H1 (cell line): Measurements from ENCODE around the gene CLDN15. TPM values are rescaled to one million over a fixed set of nuclear protein-coding genes. Genes with fewer than 3 reads are reported as not detected.

ENCODE experiments used
- CTCF ChIA-PET: fragments of 300-600 bp; sonication (Branson Sonifier 250); formaldehyde crosslinking; loops from one replicate; lab custom pipeline; 2021; ENCODE audit not compliant: partially characterized antibody; lab: Charles Lee
- POLR2A ChIA-PET: fragments of 300-600 bp; sonication (Branson Sonifier 250); formaldehyde crosslinking; loops from one replicate; lab custom pipeline; 2021; ENCODE audit warnings: inconsistent platforms; ENCODE audit not compliant: partially characterized antibody; lab: Charles Lee
- DNase-seq, 2 experiments: peaks; one replicate each; pipeline versions ENCODE4 v3.0.0 to v3.0.0-alpha.2; 2010 to 2022; ENCODE audit warnings: low spot score in 2 of 2, low read depth in 1 of 2, mixed read lengths in 1 of 2
- FAIRE-seq: peaks from 2 replicates; lab custom pipeline; 2011; peaks lifted over from hg19 to GRCh38; lab: Jason Lieb, UNC
- H2AFZ ChIP-seq: 2 replicates; pipeline ENCODE4 v1.8.1; 2012; ENCODE audit warnings: low read length, inconsistent platforms
- H2AK5ac ChIP-seq: 2 replicates; pipeline ENCODE4 v1.6.1; 2013; ENCODE audit warnings: low read depth, low read length
- H2BK120ac ChIP-seq: replicated peaks from 2 replicates; pipeline ENCODE3; 2013; ENCODE audit warnings: low read depth, low read length, inconsistent platforms
- H2BK12ac ChIP-seq: 2 replicates; pipeline ENCODE4 v1.6.1; 2013; ENCODE audit warnings: low read depth, low read length
- H2BK15ac ChIP-seq: 2 replicates; pipeline ENCODE4 v1.6.1; 2013; ENCODE audit warnings: low read length
- H2BK20ac ChIP-seq: 2 replicates; pipeline ENCODE4 v1.6.1; 2013; ENCODE audit warnings: low read length
- H2BK5ac ChIP-seq: 2 replicates; pipeline ENCODE4 v1.6.1; 2013; ENCODE audit warnings: low read depth, low read length
- H3K14ac ChIP-seq: 2 replicates; pipeline ENCODE4 v1.6.1; 2013; ENCODE audit warnings: inconsistent platforms; ENCODE audit not compliant: insufficient read length
- H3K18ac ChIP-seq: 2 replicates; pipeline ENCODE4 v1.6.1; 2013; ENCODE audit warnings: low read length; ENCODE audit errors: extremely low read depth
- H3K23ac ChIP-seq: 2 replicates; pipeline ENCODE4 v1.6.1; 2013; ENCODE audit warnings: inconsistent platforms; ENCODE audit not compliant: insufficient read length
- H3K23me2 ChIP-seq: 2 replicates; pipeline ENCODE4 v1.6.1; 2013; ENCODE audit warnings: low read depth, low read length
- H3K27ac ChIP-seq: 2 replicates; pipeline ENCODE4 v1.6.1; 2011; ENCODE audit warnings: low read depth, low read length, inconsistent platforms
- H3K27me3 ChIP-seq, 4 experiments: replicated peaks in 1 of 4; 1 replicate in 1 of 4; 2 replicates in 3 of 4; pipeline versions ENCODE4 v1.6.1 to v1.8.1; 2011 to 2013; ENCODE audit warnings: low read length in 3 of 4, mild to moderate bottlenecking in 3 of 4, inconsistent platforms in 2 of 4, mixed read lengths in 2 of 4, moderate library complexity in 1 of 4; ENCODE audit not compliant: control insufficient read depth in 3 of 4, insufficient read depth in 3 of 4; ENCODE audit errors: extremely low read depth in 1 of 4
- H3K36me3 ChIP-seq, 4 experiments: 2 replicates each; pipeline versions ENCODE4 v1.6.1 to v1.8.1; 2011 to 2013; ENCODE audit warnings: mild to moderate bottlenecking in 4 of 4, low read length in 3 of 4, moderate library complexity in 2 of 4, control low read depth in 1 of 4, inconsistent platforms in 1 of 4; ENCODE audit not compliant: insufficient read depth in 4 of 4, control insufficient read depth in 2 of 4
- H3K4ac ChIP-seq: replicated peaks from 2 replicates; pipeline ENCODE3; 2013; ENCODE audit warnings: low read length, low read depth, mixed read lengths, inconsistent platforms; ENCODE audit not compliant: insufficient read length
- H3K4me1 ChIP-seq, 4 experiments: replicated peaks in 1 of 4; 1 replicate in 1 of 4; 2 replicates in 3 of 4; pipeline versions ENCODE4 v1.6.1 to v1.8.1; 2011 to 2013; ENCODE audit warnings: low read length in 3 of 4, inconsistent platforms in 2 of 4, mixed read lengths in 1 of 4; ENCODE audit not compliant: insufficient read depth in 4 of 4, control insufficient read depth in 3 of 4
- H3K4me2 ChIP-seq, 2 experiments: 2 replicates each; pipeline versions ENCODE4 v1.6.1 to v1.8.1; 2011 to 2013; ENCODE audit warnings: low read depth in 2 of 2, low read length in 2 of 2, control low read depth in 1 of 2, inconsistent platforms in 1 of 2, mild to moderate bottlenecking in 1 of 2; ENCODE audit not compliant: insufficient read depth in 1 of 2
- H3K4me3 ChIP-seq, 4 experiments: fragments of 200-600, 300-600 bp in 1 of 4; sonication (generic), shearing (Covaris generic), sonication (Bioruptor Twin) in 1 of 4; 2 replicates each; pipeline versions ENCODE4 v1.5.1 to v1.8.1; 2011 to 2016; ENCODE audit warnings: low read length in 4 of 4, low read depth in 3 of 4, control low read depth in 2 of 4, inconsistent platforms in 2 of 4, mild to moderate bottlenecking in 2 of 4, mixed read lengths in 1 of 4, moderate library complexity in 1 of 4; ENCODE audit not compliant: insufficient read depth in 2 of 4; ENCODE audit errors: extremely low read depth in 1 of 4
- H3K56ac ChIP-seq: replicated peaks from 2 replicates; pipeline ENCODE3; 2013; ENCODE audit warnings: low read depth, mild to moderate bottlenecking, mixed read lengths, low read length, inconsistent platforms; ENCODE audit not compliant: insufficient read length
- H3K79me1 ChIP-seq: 2 replicates; pipeline ENCODE4 v1.6.1; 2013; ENCODE audit warnings: low read depth, low read length, control low read depth
- H3K79me2 ChIP-seq, 2 experiments: 2 replicates each; pipeline versions ENCODE4 v1.6.1 to v1.8.1; 2012 to 2013; ENCODE audit warnings: low read length in 2 of 2, mild to moderate bottlenecking in 2 of 2, inconsistent platforms in 1 of 2; ENCODE audit not compliant: insufficient read depth in 2 of 2, control insufficient read depth in 1 of 2
- H3K9ac ChIP-seq, 4 experiments: replicated peaks in 1 of 4; 1 replicate in 1 of 4; 2 replicates in 3 of 4; pipeline versions ENCODE4 v1.6.1 to v1.8.1; 2011 to 2013; ENCODE audit warnings: low read depth in 3 of 4, low read length in 3 of 4, control low read depth in 2 of 4, mild to moderate bottlenecking in 2 of 4, moderate library complexity in 2 of 4, inconsistent platforms in 1 of 4; ENCODE audit errors: extremely low read depth in 1 of 4
- H3K9me3 ChIP-seq, 2 experiments: 2 replicates each; pipeline versions ENCODE4 v1.6.1 to v1.8.1; 2012 to 2013; ENCODE audit warnings: mild to moderate bottlenecking in 2 of 2, moderate library complexity in 2 of 2, control low read depth in 1 of 2, inconsistent platforms in 1 of 2, low read depth in 1 of 2, low read length in 1 of 2, mixed read lengths in 1 of 2; ENCODE audit not compliant: insufficient read depth in 2 of 2
- H4K20me1 ChIP-seq, 2 experiments: replicated peaks in 1 of 2; 2 replicates each; pipeline versions ENCODE3 to v1.8.1; 2011 to 2013; ENCODE audit warnings: inconsistent platforms in 2 of 2, low read length in 2 of 2, mild to moderate bottlenecking in 1 of 2; ENCODE audit not compliant: insufficient read depth in 2 of 2, control insufficient read depth in 1 of 2
- H4K5ac ChIP-seq: 2 replicates; pipeline ENCODE4 v1.6.1; 2013; ENCODE audit warnings: low read length, low read depth, mixed read lengths, inconsistent platforms; ENCODE audit not compliant: insufficient read length
- H4K8ac ChIP-seq: 2 replicates; pipeline ENCODE4 v1.8.0; 2013; ENCODE audit warnings: mild to moderate bottlenecking, moderate library complexity, low read length, inconsistent platforms; ENCODE audit not compliant: insufficient read depth; ENCODE audit errors: extremely low read depth
- H4K91ac ChIP-seq: replicated peaks from 2 replicates; pipeline ENCODE3; 2013; ENCODE audit warnings: low read length, mixed read lengths, inconsistent platforms; ENCODE audit not compliant: insufficient read length
- CEBPB ChIP-seq: IDR thresholded peaks from 2 replicates; pipeline ENCODE4 v1.6.1; 2012; ENCODE audit warnings: low read depth, low read length
- CHD1 ChIP-seq: IDR thresholded peaks from 2 replicates; pipeline ENCODE4 v1.6.1; 2012; ENCODE audit warnings: low read depth, low read length, improper control_type of control experiment
- CHD2 ChIP-seq: IDR thresholded peaks from 2 replicates; pipeline ENCODE4 v1.6.1; 2012; ENCODE audit warnings: low read length, improper control_type of control experiment
- CTBP2 ChIP-seq: IDR thresholded peaks from 2 replicates; pipeline ENCODE4 v1.7.0; 2011; ENCODE audit warnings: borderline replicate concordance, mild to moderate bottlenecking, moderate library complexity, mixed read lengths, low read length; ENCODE audit not compliant: insufficient read depth, insufficient read length
- GTF2F1 ChIP-seq: IDR thresholded peaks from 2 replicates; pipeline ENCODE4 v1.6.1; 2012; ENCODE audit warnings: low read depth, low read length, improper control_type of control experiment, borderline replicate concordance
- HDAC6 ChIP-seq: IDR thresholded peaks from one replicate; pipeline ENCODE4 v1.7.1; 2012; ENCODE audit warnings: low read depth, mild to moderate bottlenecking, inconsistent platforms, low read length, moderate library complexity
- JUND ChIP-seq: IDR thresholded peaks from 2 replicates; pipeline ENCODE4 v1.6.1; 2011; ENCODE audit warnings: mild to moderate bottlenecking, improper control_type of control experiment, low read length
- SP2 ChIP-seq: IDR thresholded peaks from 2 replicates; pipeline ENCODE4 v1.6.1; 2012; ENCODE audit warnings: mild to moderate bottlenecking, low read length, inconsistent platforms
- SP4 ChIP-seq: IDR thresholded peaks from 2 replicates; pipeline ENCODE4 v1.6.1; 2012; ENCODE audit warnings: low read length, inconsistent platforms
- TEAD4 ChIP-seq: IDR thresholded peaks from 2 replicates; pipeline ENCODE4 v1.6.1; 2012; ENCODE audit warnings: low read depth, low read length, inconsistent platforms, mixed read lengths
- ZNF274 ChIP-seq: IDR thresholded peaks from 2 replicates; pipeline ENCODE4 v1.7.0; 2012; ENCODE audit warnings: low read length, borderline replicate concordance; ENCODE audit errors: extremely low read depth
- WGBS, 2 experiments: shearing (Covaris generic) in 1 of 2; methylation state at CpG; one replicate each; pipeline versions ENCODE4 v1.1.6 to v1.1.7; 2013 to 2015; ENCODE audit warnings: low lambda C conversion rate in 2 of 2, mixed read lengths in 2 of 2, inconsistent platforms in 1 of 2, low coverage in 1 of 2, missing lambda C conversion rate in 1 of 2; ENCODE audit not compliant: insufficient replicate concordance in 2 of 2, insufficient coverage in 1 of 2, insufficient read length in 1 of 2; ENCODE audit errors: extremely low coverage in 1 of 2, missing lambda C conversion rate in 1 of 2; 5-methylcytosine and 5-hydroxymethylcytosine counted together
- polyA plus RNA-seq, 7 experiments: library from polyadenylated mRNA; depleted of rRNA in 3 of 7; stranded (reverse) in 5 of 7; unstranded in 2 of 7; fragments of >200 nt in 5 of 7; fragments of 200-250 nt in 2 of 7; gene quantifications; 1 replicate in 5 of 7; 2 replicates in 1 of 7; 4 replicates in 1 of 7; pipeline versions ENCODE4 v1.2.1 to v1.2.3, GENCODE V29; 2011 to 2013; ENCODE audit warnings: missing spikeins in 2 of 7, mixed read lengths in 2 of 7
- total RNA-seq: library from RNA; stranded (reverse); fragmentation: NEBNext Ultra II Directional; extraction: Animal tissue kit (Norgen Biotek cat#: 25700); gene quantifications from 2 replicates; pipeline ENCODE4 v1.2.1, GENCODE V29; 2021
- TF ChIP-seq, protein P1 (sequence below): IDR thresholded peaks from 2 replicates; pipeline ENCODE4 v1.6.1; 2012; ENCODE audit warnings: inconsistent platforms
- TF ChIP-seq, protein P2 (sequence below): IDR thresholded peaks from 2 replicates; pipeline ENCODE4 v1.6.1; 2011; ENCODE audit warnings: low read depth, mild to moderate bottlenecking, low read length; ENCODE audit not compliant: insufficient read depth

Gene CLDN15
- total and polyA plus RNA-seq, 2 of the 8 experiments (the other 6 are each of a cell fraction or from before 2014, with no cell fraction given) = 5.5 to 7.6 TPM

DNA sequence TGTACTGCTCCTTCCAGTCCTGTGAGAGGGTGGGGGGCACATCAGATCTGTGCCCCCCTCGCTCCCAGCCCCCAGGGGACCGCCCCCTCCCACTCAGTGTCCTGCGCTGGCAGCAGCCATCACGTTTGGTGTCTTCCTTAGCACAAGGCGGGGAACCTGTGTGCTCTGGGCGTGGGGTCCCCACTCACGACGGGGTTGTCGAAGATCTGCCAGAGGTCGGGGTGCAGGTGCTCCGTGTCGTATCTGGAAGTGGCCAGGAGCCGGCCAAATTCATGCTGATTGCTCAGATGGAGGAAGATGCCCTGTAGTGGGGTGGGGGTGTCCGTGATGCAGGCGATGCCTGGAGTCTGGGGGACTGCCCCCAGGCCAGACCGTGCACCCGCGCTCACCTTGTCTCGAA is 27.5 kb downstream of the CLDN15 start:
- CTCF ChIA-PET = interaction anchor here (1.1 to 1.6 kb wide), 5 partner anchors 17 to 72 kb away, joined by 3 to 7 read pairs (median 4); no protein-coding TSS in a partner anchor
- TF ChIP-seq GTF2F1 (no peak), CHD1 (no peak), SP4 (no peak), TEAD4 (no peak), JUND (no peak), ZNF274 (no peak), SP2 (no peak), CEBPB (no peak), HDAC6 (no peak), CTBP2 (no peak), CHD2 (no peak)
- TF ChIP-seq, protein P1, sequence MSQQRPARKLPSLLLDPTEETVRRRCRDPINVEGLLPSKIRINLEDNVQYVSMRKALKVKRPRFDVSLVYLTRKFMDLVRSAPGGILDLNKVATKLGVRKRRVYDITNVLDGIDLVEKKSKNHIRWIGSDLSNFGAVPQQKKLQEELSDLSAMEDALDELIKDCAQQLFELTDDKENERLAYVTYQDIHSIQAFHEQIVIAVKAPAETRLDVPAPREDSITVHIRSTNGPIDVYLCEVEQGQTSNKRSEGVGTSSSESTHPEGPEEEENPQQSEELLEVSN = no peak
- TF ChIP-seq, protein P2, sequence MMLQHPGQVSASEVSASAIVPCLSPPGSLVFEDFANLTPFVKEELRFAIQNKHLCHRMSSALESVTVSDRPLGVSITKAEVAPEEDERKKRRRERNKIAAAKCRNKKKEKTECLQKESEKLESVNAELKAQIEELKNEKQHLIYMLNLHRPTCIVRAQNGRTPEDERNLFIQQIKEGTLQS = no peak

More for the DNA sequence above, 27.5 kb downstream of the CLDN15 start:
- Histone ChIP-seq H3K4me1 (peaks cover 0 to 2% (median 0%) of the 10 kb centered on the region in 4 experiments; a peak in 1 of 7 replicates), H4K91ac (no peak overlapping the region), H3K9me3 (no peaks in the 10 kb centered on the region), H3K14ac (no peak overlapping the region), H2BK120ac (no peak overlapping the region), H3K4me2 (no peak overlapping the region), H4K5ac (no peak overlapping the region), H3K36me3 (peaks cover 0 to 4% (median 0%) of the 10 kb centered on the region in 4 experiments; a peak in 3 of 8 replicates), H3K23me2 (no peaks in the 10 kb centered on the region), H3K23ac (no peak overlapping the region), H2AFZ (no peak overlapping the region), H3K9ac (no peak overlapping the region), H3K4me3 (no peak overlapping the region), H3K79me2 (no peaks in the 10 kb centered on the region), H3K56ac (no peak overlapping the region), H4K8ac (no peak overlapping the region), H2BK20ac (no peak overlapping the region), H3K79me1 (no peaks in the 10 kb centered on the region), H2AK5ac (no peak overlapping the region), H3K4ac (no peak overlapping the region), H3K27me3 (no peaks in the 10 kb centered on the region), H2BK15ac (no peak overlapping the region), H3K18ac (no peak overlapping the region), H4K20me1 (peaks cover 0 to 2% of the 10 kb centered on the region in 2 experiments), H2BK12ac (no peak overlapping the region), H3K27ac (no peak overlapping the region), H2BK5ac (no peak overlapping the region)
- DNase-seq = no peak
- POLR2A ChIA-PET = interaction anchor here (0.9 to 1.8 kb wide), 4 partner anchors 10 to 64 kb away, joined by 3 to 6 read pairs (median 4); partner anchors contain the start of gene MOGAT3
- WGBS, 2 experiments = 95% methylated on average over 18 of the region's 19 CpGs; no CpG with 5 or more reads in 1 of the 2 experiments
- no peak for FAIRE-seq
